Sigmoid colon (tissue), 3 donors: Measurements from ENCODE around the gene TMEM233.

ENCODE experiments used
- POLR2A ChIP-seq, 2 donors: fragments of 450-650 bp; IDR thresholded peaks; one replicate each; pipeline ENCODE4 v1.6.1; 2016; ENCODE audit warnings: antibody characterized with exemption in 2 of 2, mild to moderate bottlenecking in 2 of 2, moderate library complexity in 2 of 2
- TF ChIP-seq, protein P1 (sequence below), 4 experiments: fragments of 450-650 bp in 3 of 4; fragments of 200-600 bp in 1 of 4; IDR thresholded peaks; one replicate each; pipeline ENCODE4 v1.5.1; 2016 to 2019; ENCODE audit warnings: antibody characterized with exemption in 4 of 4, mild to moderate bottlenecking in 3 of 4, moderate library complexity in 2 of 4

DNA sequence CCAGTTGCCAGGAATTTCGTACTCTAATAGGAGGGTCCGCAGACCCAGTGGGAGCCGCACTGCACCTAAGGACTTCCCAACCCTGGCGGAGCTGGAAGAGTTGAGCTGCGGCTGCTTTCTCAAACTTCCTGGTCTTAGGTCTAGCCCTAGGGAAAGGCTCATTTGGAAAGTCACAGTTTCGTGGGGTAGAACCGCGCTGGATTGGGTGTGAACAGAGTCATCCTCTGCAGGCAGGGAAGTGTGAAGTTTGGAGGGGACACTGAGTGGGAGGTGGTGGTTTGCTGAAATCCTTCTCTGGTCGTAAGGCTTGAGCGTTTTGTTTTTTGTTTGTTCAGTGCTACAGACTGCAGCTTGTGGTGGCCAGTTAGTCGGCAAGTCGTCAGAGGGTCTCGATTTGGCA is 93.2 kb downstream of the TMEM233 start:
- TF ChIP-seq, protein P1, sequence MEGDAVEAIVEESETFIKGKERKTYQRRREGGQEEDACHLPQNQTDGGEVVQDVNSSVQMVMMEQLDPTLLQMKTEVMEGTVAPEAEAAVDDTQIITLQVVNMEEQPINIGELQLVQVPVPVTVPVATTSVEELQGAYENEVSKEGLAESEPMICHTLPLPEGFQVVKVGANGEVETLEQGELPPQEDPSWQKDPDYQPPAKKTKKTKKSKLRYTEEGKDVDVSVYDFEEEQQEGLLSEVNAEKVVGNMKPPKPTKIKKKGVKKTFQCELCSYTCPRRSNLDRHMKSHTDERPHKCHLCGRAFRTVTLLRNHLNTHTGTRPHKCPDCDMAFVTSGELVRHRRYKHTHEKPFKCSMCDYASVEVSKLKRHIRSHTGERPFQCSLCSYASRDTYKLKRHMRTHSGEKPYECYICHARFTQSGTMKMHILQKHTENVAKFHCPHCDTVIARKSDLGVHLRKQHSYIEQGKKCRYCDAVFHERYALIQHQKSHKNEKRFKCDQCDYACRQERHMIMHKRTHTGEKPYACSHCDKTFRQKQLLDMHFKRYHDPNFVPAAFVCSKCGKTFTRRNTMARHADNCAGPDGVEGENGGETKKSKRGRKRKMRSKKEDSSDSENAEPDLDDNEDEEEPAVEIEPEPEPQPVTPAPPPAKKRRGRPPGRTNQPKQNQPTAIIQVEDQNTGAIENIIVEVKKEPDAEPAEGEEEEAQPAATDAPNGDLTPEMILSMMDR (IDR thresholded peaks at IDR 0.05), result no peak
- no peak for TF ChIP-seq POLR2A (IDR thresholded peaks at IDR 0.05)
